Transverse colon (tissue), 3 donors: Measurements from ENCODE around the gene CDRT4.

Experiments
- CTCF ChIP-seq, 5 experiments: fragments of 200-600 bp in 3 of 5; fragments of 450-650 bp in 2 of 5; sonication (generic) in 3 of 5; IDR thresholded peaks; 1 replicate in 2 of 5; 2 replicates in 3 of 5; pipeline ENCODE4 v1.5.1; 2016 to 2017; ENCODE audit warnings: antibody characterized with exemption in 5 of 5, inconsistent platforms in 3 of 5, mild to moderate bottlenecking in 2 of 5, moderate library complexity in 1 of 5
- EP300 ChIP-seq: sonication (generic); formaldehyde crosslinking; IDR thresholded peaks from one replicate; pipeline ENCODE4 v1.6.1; 2017; ENCODE audit warnings: antibody characterized with exemption, low read depth
- POLR2A ChIP-seq: fragments of 450-650 bp; IDR thresholded peaks from one replicate; pipeline ENCODE4 v1.6.1; 2016; ENCODE audit warnings: antibody characterized with exemption, mild to moderate bottlenecking, moderate library complexity

GRCh38 chr17:15480204-15480603, 12.8 kb upstream of the CDRT4 start:
- TF ChIP-seq POLR2A (no peak), CTCF (IDR thresholded peaks at IDR 0.05) (no peak), EP300 (no peak)
